ENCODE results near the gene DEGS2. TPM values are rescaled to one million over a fixed set of nuclear protein-coding genes. Genes with fewer than 3 reads are reported as not detected.

Gene DEGS2
- total and polyA plus RNA-seq, 2 of the 13 experiments (the other 11 are each of a cell fraction or from before 2014, with no cell fraction given) = 0.09 TPM

DNA sequence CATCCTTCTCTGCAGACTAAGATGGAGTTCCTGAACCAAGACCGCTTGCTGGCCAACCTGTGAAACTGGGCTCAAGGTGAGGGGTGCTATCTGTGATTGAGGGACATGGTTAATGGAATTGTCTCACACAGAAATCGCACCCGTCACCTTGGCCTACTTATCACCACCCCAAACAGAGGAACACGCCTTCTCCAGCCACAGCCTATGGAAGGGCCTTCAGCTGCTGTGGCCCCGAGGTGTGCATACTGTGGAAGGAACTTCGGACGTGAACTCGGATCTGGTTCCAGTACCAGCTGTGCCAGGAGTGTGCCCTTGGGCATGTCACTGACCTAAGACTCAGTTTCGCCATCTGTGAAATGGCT, 49.9 kb downstream of the DEGS2 start:
- FAIRE-seq (no peak), DNase-seq (ENCODE audit: low spot score) (no peak), ATAC-seq (no peak)
- in situ Hi-C loops (cut with HindIII; ENCODE audit: extremely low pct_ligation_motif_present, low pct_unique_long_range_greater_than_20kb) = loop anchor here (10.0 kb wide), 1 partner anchor 125 kb away; no protein-coding TSS in a partner anchor
- Histone ChIP-seq H4K20me1 (ENCODE audit: insufficient read depth, low read length) (no peaks in the 10 kb centered on the region), H2AFZ (ENCODE audit: low read length) (no peak overlapping the region), H3K4me1 (ENCODE audit: insufficient read depth, low read length) (peaks cover 6% of the 10 kb centered on the region; the same call in 1 of the 2 replicates), H3K4me3 (replicated peaks in 1 of 3; ENCODE audit: insufficient read depth in 1 of 3, low read depth in 2 of 3, low read length in 3 of 3) (no peak overlapping the region), H3K9me3 (ENCODE audit: low read length) (no peaks in the 10 kb centered on the region), H3K9ac (ENCODE audit: insufficient read depth, low read depth, low read length) (no peak overlapping the region), H3K36me3 (replicated peaks in 1 of 2; ENCODE audit: control insufficient read depth in 1 of 2, insufficient read depth in 2 of 2, low read length in 2 of 2) (peaks cover 2 to 5% of the 10 kb centered on the region in 2 experiments; a peak in 2 of 5 replicates), H3K27ac (ENCODE audit: extremely low read length, insufficient read depth, low read length) (no peak overlapping the region), H3K27me3 (ENCODE audit: control insufficient read depth in 1 of 2, insufficient read depth in 2 of 2, low read length in 2 of 2) (no peaks in the 10 kb centered on the region), H3K79me2 (ENCODE audit: insufficient read depth, low read length) (no peaks in the 10 kb centered on the region), H3K4me2 (ENCODE audit: low read depth, low read length) (no peak overlapping the region)
- no TSS peak for BruUV-seq (replicated peaks)
- ChIA-PET CTCF (ENCODE audit: low intra/inter-chr PET ratio, low total read pairs) (interaction anchor here (1.9 to 2.3 kb wide), 2 partner anchors 114 to 127 kb away, joined by 9 to 41 read pairs; no protein-coding TSS in a partner anchor), POLR2A (interaction anchor here (1.2 kb wide), 1 partner anchor 84 kb away, joined by 4 read pairs; no protein-coding TSS in a partner anchor)
- intact Hi-C loops (cut with micrococcal nuclease; ENCODE audit: unreplicated experiment) = no loop called here
- WGBS (ENCODE audit: low lambda C conversion rate) = 95% methylated on average over 9 of the region's 9 CpGs
- TF ChIP-seq, protein P1, sequence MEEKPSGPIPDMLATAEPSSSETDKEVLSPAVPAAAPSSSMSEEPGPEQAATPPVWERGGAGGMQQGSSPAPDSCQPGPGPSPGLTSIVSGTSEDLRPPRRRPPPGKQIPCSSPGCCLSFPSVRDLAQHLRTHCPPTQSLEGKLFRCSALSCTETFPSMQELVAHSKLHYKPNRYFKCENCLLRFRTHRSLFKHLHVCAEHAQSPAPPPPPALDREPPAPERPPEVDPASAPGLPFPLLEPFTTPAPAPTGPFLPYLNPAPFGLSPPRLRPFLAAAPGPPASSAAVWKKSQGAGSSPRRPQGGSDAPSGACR (CRISPR knock-in tag; IDR thresholded peaks at IDR 0.05) = no peak
- TF ChIP-seq XRCC5 (optimal IDR thresholded peaks at IDR 0.05; ENCODE audit: low read length) = no peak
- no peak for TF ChIP-seq IKZF4 (CRISPR knock-in tag; IDR thresholded peaks at IDR 0.05; ENCODE audit: borderline replicate concordance, low read depth, not compliant biosample characterization)
- TF ChIP-seq HNF4A (CRISPR knock-in tag; IDR thresholded peaks at IDR 0.05) = no peak
- no peak for TF ChIP-seq KDM1A (CRISPR knock-in tag; IDR thresholded peaks at IDR 0.05)
- no peak for TF ChIP-seq POLR2A (IDR thresholded peaks at IDR 0.05; ENCODE audit: insufficient read depth in 1 of 2, low read depth in 2 of 2, low read length in 2 of 2)
- TF ChIP-seq, protein P2, sequence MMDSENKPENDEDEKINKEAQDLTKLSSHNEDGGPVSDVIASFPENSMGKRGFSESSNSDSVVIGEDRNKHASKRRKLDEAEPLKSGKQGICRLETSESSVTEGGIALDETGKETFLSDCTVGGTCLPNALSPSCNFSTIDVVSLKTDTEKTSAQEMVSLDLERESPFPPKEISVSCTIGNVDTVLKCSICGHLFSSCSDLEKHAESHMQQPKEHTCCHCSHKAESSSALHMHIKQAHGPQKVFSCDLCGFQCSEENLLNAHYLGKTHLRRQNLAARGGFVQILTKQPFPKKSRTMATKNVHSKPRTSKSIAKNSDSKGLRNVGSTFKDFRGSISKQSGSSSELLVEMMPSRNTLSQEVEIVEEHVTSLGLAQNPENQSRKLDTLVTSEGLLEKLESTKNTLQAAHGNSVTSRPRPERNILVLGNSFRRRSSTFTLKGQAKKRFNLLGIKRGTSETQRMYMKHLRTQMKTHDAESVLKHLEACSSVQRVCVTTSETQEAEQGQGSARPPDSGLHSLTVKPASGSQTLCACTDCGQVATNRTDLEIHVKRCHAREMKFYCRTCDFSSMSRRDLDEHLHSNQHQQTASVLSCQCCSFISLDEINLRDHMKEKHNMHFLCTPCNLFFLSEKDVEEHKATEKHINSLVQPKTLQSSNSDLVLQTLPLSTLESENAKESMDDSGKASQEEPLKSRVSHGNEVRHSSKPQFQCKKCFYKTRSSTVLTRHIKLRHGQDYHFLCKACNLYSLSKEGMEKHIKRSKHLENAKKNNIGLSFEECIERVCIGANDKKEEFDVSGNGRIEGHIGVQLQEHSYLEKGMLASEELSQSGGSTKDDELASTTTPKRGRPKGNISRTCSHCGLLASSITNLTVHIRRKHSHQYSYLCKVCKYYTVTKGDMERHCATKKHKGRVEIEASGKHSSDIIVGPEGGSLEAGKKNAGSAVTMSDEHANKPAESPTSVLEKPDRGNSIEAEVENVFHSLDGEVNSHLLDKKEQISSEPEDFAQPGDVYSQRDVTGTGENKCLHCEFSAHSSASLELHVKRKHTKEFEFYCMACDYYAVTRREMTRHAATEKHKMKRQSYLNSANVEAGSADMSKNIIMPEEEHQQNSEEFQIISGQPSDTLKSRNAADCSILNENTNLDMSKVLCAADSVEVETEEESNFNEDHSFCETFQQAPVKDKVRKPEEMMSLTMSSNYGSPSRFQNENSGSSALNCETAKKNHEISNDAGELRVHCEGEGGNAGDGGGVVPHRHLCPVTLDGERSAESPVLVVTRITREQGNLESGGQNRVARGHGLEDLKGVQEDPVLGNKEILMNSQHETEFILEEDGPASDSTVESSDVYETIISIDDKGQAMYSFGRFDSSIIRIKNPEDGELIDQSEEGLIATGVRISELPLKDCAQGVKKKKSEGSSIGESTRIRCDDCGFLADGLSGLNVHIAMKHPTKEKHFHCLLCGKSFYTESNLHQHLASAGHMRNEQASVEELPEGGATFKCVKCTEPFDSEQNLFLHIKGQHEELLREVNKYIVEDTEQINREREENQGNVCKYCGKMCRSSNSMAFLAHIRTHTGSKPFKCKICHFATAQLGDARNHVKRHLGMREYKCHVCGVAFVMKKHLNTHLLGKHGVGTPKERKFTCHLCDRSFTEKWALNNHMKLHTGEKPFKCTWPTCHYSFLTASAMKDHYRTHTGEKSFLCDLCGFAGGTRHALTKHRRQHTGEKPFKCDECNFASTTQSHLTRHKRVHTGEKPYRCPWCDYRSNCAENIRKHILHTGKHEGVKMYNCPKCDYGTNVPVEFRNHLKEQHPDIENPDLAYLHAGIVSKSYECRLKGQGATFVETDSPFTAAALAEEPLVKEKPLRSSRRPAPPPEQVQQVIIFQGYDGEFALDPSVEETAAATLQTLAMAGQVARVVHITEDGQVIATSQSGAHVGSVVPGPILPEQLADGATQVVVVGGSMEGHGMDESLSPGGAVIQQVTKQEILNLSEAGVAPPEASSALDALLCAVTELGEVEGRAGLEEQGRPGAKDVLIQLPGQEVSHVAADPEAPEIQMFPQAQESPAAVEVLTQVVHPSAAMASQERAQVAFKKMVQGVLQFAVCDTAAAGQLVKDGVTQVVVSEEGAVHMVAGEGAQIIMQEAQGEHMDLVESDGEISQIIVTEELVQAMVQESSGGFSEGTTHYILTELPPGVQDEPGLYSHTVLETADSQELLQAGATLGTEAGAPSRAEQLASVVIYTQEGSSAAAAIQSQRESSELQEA (CRISPR knock-in tag; IDR thresholded peaks at IDR 0.05; ENCODE audit: not compliant biosample characterization) = no peak
- TF ChIP-seq TCF12 (IDR thresholded peaks at IDR 0.05) = no peak
- TF ChIP-seq TCF12 (CRISPR knock-in tag; IDR thresholded peaks at IDR 0.05) = no peak
- TF ChIP-seq ZNF75D (CRISPR knock-in tag; IDR thresholded peaks at IDR 0.05; ENCODE audit: borderline replicate concordance) = no peak
- TF ChIP-seq, protein P3, sequence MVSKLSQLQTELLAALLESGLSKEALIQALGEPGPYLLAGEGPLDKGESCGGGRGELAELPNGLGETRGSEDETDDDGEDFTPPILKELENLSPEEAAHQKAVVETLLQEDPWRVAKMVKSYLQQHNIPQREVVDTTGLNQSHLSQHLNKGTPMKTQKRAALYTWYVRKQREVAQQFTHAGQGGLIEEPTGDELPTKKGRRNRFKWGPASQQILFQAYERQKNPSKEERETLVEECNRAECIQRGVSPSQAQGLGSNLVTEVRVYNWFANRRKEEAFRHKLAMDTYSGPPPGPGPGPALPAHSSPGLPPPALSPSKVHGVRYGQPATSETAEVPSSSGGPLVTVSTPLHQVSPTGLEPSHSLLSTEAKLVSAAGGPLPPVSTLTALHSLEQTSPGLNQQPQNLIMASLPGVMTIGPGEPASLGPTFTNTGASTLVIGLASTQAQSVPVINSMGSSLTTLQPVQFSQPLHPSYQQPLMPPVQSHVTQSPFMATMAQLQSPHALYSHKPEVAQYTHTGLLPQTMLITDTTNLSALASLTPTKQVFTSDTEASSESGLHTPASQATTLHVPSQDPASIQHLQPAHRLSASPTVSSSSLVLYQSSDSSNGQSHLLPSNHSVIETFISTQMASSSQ (IDR thresholded peaks at IDR 0.05; ENCODE audit: low read depth) = no peak
- TF ChIP-seq, protein P3 (CRISPR knock-in tag; IDR thresholded peaks at IDR 0.05; ENCODE audit: borderline replicate concordance) = no peak
- no peak for TF ChIP-seq EEA1 (CRISPR knock-in tag; IDR thresholded peaks at IDR 0.05; ENCODE audit: borderline replicate concordance)

Data from HepG2 (cell line).